ENCODE results near the gene F2RL2.
A peak's percentile ranks its signal among the peaks of the same experiment; 100 is the strongest.
"Not testable (repeated sequence)": the region's sequence is repeated elsewhere in the genome, so short reads cannot be mapped to it uniquely, and the experiment has no call there.

Gene F2RL2

DNA sequence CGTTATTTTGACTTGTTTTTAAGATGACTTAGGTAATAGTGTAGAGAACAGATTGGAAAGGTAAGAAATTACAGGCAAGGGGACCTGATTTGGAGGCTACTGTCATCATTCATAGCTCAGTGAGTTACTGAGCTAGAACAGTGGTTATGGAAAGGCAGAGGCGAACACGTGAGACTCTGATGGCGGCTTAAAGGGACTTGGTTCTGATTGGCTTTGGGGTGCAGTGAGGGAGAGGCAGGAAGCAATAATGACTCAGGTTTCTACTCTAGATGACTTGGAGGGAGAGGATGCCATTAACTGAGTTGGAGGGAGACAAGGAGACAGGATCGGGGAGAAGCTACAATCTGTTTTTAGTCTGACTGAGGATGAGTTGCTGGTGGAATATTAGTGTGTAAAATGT lies 3.0 kb downstream of the F2RL2 start:
- no peak for DNase-seq

DNA sequence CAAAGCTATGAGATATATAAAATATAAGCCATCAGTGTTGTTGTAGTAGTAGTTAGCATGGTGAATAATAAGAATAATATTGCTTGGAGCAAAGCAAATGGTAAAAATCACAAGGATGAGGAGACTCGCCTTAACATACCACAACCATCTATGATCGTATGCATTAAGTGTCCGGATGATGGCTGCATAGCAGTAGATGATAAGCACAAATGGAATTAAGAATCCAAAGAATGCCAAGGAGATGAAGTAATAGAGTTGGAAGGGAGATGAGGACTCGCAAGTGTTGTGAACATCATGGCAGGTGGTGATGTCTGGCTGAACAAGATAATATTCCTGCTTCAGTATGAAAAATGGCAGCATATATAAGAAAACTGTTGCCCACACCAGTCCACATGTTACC lies 5.5 kb downstream of the F2RL2 start:
- DNase-seq = no peak

DNA sequence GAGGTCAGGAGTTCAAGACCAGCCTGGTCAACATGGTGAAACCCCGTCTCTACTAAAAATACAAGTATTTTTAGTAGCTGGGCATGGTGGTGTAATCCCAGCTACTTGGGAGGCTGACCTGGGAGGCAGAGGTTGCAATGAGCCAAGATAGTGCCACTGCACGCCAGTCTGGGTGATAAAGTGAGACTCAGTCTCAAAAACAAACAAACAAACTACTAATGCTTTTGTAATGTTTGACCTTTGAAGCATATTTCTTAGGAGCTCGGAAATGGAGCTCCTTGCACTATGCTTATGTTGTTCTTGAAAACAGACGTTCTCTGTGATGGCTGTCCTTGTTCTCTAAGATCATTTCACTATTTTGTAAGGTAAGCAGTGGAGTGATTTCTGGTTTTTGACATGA lies 6.0 kb downstream of the F2RL2 start:
- no peak for DNase-seq

DNA sequence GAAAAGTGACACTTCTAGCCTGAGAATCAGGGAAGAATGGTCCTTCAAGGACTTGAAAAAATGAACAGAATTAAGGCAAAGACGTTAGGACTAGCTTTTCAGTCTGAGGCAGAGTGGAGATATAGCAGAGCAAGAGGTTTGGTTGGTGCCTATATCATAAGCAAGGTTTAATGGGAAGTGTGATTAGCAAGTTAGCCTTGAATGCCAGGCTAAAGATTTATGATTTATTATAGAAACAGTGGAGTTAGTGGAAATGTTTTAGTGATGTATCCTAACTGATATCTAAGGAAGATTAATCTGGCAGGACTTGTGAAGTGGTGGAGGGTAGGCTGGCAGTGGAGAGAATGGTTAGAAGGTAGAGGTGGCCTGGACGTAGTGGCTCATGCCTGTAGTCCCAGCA lies 7.0 kb downstream of the F2RL2 start:
- no peak for DNase-seq

DNA sequence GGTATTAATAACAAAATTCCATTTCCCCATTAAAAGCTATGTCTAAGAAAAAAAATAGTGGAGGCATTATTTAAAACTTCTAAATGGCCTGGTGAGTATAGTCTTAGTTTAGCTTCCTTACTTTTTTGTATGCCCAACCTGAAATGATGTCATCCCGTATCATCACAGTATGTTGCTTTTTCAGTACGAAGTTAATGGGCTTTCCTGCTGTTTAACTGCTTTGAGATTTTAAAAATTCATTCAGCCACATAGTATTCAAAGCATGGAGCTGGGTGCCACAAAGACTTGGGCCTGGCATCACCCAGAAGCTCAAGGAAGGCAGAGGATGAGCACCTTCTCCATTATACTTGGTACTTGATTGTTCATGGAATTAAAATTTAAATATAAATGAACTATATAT lies 7.4 kb downstream of the F2RL2 start:
- no peak for DNase-seq

DNA sequence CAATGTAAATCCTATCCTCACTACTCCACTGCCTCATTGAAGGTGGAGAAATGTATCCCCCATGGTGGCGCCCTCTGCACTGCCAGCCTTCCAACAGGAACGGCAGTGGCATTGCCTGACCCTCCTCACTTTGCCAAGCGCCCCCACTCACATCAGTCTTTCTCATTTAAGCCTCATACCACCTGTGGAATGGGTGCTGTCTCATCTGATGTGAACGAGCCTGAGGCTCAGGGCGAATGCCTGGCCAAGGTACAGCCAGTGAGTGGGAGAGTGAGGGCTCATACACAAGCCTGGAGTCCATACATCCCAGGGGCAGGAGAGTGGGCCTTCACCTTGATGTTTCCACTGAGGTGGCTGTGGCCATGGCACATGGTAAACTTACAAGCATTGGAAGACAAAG lies 10.3 kb downstream of the F2RL2 start:
- no peak for DNase-seq

DNA sequence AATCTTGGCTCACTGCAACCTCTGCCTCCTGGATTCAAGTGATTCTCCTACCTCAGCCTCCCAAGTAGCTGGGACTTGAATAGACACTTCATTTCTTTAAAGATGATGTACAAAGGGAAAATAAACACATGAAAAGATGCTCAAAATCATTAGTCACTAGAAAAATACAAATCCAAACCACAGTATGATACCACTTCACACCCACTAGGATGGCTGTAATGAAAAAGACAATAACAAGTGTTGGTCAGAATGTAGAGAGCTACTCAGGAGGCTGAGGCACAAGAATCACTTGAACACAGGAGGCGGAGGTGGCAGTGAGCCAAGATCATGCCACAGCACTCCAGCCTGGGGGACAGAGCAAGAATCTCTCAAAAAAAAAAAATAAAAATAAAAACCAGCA lies 13.0 kb downstream of the F2RL2 start:
- no peak for DNase-seq

DNA sequence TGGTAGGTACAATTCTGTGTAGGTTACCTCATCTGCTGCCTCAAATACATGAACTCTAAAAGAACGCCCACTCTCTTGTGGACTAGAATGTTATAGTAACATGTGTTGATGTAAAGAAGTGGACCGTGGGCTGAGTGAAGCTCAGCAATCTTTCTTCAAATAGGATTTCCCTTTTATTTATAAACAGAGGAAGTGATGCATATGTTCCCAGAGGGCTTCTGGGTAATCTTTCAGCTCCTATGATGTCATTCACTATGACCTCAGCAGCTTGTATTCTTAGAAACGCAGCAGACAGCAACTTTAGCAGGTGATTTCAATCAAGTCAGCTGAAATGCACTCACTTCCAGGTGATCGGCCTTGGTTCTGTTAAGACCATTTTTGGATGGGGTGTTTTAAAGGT lies 14.4 kb downstream of the F2RL2 start:
- no peak for DNase-seq

DNA sequence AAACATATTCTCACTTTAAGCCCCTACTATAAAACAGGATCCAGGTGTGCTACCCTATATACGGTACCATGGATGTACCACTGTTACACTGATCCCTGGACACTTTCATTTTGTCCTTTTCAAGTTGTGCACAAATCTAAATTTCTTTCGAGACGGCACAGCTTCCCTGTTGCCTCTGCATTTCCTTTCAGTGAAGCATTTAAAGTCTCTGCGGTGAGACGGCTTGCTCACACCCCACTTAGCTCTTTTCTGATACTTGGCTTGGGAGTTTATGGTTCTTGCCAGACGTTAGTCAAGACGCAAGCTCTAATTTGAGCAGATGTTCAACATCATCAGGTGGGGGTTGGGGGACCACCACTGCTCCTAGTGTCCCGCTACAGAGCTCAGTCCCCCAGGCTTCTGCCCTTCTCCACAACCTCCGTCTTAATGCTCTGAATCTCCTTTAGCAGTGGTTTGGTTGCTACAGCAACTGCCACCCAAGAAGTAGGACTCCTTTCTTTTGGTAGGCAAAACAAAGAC lies 15.8 kb downstream of the F2RL2 start:
- DNase-seq = no peak

DNA sequence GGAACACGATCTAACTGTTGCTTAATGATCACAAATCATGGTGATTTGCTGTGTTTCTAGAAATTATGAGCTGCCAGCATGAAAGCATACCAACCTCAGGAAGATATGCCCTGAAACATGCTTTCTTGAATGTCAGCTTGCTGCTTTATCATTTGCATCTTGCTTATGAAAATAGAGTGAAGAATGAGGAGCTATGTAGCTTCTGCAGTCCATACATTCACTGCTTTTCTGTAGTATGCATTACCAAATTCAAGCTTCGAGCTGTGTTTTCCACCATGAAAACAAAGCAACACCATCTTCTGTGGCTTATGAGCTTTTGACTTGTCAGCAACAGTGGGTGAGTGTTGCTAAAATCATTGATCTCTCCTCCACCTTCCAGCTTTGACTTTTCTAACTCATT lies 16.5 kb downstream of the F2RL2 start:
- DNase-seq = no peak

DNA sequence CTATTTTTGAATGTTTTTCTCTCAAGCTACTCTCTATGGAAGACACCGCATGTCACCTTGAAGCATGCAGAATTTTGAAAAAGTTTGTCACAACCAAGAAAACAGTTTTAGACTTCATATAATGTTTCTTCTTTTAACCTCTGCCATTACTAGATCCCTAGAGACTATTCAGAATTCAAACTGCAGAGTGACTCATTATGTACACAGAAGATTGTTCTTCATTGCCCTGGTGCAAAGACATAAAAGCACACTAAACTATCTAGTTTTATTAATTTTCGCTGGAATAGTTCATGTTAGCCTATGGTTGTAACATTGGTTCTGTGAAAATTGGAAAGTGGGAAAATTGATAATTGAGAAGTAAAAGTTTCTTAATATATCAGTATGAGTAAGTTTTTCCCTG lies 18.4 kb downstream of the F2RL2 start:
- DNase-seq = no peak

DNA sequence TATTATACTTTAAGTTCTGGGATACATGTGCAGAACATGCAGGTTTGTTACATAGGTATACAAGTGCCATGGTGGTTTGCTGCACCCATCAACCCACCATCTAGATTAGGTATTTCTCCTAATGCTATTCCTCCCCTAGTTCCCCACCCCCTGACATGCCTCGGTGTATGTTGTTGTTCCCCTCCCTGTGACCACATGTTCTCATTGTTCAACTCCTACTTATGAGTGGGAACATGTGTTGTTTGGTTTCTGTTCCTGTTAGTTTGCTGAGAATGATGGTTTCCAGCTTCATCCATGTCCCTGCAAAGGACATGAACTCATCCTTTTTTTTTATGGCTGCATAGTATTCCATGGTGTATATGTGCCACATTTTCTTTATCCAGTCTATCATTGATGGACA lies 19.2 kb downstream of the F2RL2 start:
- DNase-seq = not testable (repeated sequence)

DNA sequence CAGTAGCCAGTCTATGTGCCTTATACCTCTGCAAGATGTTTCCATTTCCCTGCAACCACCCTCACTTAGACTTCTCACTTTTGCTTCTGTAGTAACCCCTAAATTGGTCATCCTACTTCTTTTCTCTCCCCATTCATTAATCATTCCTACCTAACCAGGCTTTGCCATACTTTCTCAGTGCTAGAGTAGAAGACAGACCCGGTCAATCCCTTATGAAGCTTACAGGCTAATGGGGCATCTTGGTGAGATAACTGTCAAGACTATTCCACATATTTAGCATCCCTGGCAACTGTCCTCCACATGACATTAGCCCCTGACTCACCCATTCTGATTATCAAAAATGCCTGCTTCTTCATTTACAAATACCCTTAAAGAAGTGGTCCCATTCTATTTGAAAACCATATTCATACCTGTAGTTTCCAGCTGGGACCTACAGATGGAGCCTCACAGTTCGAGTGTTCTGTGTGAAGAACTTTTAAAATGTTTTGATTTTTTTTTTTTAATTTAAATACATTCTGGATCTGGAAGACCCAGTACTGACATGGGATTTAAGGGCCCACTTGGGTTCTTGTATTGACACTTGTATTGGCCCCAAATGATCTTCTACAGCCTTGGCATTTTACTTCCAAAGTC lies 21.0 kb downstream of the F2RL2 start:
- no peak for DNase-seq

DNA sequence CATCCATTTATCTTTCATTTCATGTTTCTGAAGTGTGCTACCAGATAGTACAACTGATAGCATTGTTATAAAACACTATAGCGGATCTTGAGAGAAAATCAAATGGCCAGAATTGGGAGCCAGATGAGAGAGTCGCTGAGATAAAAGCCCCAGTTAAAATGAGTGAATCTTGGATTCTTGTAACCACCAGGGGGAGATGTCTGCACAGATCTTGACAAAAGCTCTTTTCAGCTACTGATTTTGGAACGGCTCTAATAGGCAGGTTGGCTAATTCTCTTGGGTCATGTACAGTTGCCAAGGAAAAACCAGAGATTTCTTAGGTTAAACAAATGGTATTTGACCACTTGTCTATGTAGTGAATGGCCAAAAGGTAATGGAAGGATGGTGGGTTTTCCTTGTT lies 21.7 kb downstream of the F2RL2 start:
- peak; percentile 9 for DNase-seq

DNA sequence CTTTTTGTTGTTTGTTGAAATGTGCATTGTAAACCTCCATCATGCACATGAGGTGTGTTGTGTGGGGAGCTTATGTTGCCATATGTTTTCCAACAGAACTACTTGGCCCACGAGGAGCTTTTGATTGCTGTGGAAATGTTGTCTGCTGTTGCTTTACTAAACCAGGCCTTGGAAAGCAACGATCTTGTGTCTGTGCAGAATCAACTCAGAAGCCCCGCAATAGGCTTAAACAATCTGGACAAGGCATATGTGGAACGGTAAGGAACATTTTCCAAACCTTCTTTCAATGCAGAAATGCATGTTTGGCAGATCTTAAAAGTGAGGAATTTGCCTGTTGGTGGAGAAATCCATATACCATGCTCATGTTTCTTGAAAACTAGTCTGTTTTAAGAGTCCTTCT lies 22.5 kb downstream of the F2RL2 start:
- DNase-seq = no peak

DNA sequence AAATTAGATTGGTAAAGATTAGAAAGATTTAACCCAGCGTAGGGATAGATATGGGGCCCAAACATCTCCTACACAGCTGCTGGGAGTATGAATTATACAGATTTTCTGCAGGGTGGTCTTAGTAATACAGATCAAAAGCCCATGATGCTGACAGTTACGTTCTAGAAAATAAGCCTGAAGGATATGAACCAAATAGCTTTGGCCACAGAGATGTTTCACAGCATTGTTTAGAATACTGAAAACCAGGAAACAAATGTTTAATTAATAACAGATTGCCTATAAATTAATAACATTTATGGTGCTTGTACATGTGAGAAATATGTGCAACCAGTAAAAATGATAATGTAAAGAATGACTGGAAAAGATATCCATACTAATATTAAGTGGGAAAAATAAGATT lies 24.7 kb downstream of the F2RL2 start:
- no peak for DNase-seq

DNA sequence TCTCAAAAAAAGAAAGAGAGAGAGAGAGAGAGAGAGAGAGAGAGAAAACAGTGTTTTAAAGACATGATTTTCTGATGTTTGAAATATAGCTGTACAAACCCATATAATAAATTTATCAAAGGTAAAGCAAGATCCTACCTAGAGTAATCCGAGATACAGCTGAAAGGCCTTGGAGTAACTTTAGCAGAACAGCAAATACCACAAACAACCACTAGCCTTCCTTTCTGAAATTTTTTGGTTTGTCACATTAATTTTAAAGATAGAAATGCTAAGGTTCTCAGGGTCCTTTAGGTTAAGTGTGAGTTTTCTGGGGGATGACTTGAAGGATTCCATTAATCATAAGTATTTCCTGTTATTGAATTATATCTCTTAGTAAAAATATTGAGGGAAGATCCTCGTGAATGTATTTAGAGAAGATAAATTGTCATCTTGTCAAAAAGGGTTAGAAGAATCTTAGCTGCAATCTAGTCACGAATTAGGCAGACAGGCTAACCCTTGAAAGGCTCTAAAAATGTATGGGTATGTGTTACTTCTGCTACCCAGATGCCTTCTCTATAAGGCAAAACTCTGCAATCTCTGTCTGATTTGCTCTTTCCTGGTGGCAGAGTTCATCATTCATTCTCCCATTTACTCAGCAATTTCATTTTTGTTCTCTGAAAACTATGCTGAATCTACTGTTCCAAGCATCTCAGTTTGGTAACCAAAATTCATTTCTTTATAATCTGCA lies 27.3 kb downstream of the F2RL2 start:
- DNase-seq = no peak

DNA sequence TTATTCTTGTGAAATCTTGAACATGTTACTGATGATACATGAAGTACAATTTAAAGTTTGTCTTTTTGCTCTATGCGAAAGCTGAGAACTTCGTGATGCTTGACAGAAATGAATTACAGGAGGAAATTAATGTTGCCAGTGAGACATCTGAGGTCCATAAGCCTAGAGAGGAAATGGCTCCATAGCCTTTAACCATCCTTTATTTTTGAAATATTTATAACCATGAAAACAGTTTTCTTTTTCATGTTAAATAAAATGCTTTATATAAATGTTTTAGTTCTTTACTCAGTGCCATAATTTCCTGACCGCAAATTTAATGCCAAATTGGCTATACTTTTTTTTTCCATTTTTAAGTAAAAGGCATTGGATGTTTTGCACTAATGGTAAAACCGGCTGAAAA lies 29.1 kb downstream of the F2RL2 start:
- no peak for DNase-seq

DNA sequence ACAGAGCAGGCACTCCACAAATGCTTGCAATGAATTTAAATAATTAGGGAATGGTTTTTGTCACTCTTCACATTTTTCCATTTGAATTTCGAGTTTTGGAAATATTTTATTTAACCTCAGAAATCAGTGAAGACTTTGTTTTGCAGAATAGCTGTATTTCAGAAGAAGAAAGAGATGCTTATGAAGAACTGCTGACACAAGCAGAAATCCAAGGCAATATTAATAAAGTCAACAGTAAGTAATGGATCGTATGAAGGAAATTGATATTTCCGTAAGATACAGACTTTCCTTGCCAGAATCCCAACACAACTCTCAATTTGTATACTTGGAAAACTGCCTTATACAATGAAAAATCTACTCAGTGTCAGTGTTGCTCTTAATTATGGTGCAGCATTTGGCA lies 30.5 kb downstream of the F2RL2 start:
- DNase-seq = no peak

DNA sequence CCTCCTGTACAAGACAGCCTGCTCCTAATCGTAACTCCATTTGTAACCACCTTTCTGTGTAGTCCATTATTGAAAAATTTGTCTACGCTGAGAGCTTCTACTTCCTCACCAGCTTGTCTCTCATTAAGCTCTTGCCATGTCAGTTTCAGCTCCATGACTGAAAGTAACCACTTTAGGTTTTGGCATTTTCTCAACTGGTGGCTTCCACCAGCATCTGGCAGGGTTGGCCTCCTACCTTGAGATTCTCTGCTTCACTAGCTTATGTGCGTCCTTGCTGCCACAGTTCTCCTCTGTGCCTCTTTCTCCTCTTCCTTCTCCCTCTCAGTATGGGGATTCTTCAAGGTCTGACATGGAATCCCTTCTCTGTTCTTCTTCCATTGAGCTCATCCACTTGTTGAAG lies 31.8 kb downstream of the F2RL2 start:
- DNase-seq = no peak

DNA sequence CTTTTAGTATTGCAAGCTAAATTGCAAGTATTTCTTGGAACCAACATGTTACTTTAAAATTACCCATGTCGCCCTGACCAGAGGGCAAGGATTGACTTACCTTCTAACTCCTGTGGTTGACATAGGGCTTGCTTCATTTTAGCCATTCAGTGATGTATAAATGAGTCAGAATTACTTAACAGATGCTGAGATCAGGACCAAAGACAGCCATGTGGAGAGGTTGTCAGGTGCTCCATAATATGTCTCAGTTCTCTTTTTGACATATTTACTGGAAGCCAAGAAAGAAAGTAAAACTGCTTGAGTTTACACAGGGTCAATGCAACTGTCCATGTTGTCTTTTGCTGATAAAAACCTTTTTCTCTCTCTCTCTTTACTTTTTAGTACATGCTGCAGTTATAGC lies 33.2 kb downstream of the F2RL2 start:
- DNase-seq = no peak

DNA sequence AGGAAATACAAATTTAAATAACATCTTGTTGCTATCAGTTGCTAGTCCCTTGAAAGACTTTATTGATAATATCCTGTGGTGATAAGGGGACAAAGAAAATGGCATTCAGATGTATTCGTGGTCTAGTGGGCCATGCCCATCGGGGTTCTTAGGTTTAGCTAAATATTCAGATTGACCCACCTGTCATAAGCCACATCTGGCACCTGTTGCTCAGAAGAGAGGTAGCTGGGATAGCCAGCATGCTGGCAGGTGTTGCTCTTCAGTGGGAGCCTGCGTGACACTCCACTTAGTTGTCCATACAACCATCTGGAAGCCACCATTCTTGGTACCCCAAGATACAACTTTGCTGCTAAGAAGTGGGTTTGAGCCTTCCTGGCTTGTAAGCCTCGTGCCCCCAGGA lies 36.7 kb downstream of the F2RL2 start:
- DNase-seq = no peak

DNA sequence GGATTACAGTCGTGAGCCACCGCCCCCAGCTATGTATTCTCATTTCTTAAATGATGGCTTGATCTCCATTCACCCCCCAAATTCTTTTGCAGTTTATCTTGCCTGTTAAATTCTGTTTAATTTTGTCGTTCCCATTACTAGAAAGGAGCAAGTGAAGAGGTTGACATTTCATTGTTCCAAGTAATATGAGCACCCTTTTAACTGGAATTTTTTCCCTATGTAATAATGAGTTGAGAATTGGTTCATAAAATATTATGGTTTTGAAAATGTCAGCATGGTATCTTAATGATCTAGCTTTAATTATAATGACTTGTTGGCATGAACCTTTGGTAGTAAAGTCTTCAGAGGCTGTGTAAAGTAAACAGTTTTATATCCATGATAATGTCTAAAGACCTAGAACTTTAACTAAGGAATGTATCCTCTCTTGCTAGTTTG lies 37.4 kb downstream of the F2RL2 start:
- DNase-seq = no peak

DNA sequence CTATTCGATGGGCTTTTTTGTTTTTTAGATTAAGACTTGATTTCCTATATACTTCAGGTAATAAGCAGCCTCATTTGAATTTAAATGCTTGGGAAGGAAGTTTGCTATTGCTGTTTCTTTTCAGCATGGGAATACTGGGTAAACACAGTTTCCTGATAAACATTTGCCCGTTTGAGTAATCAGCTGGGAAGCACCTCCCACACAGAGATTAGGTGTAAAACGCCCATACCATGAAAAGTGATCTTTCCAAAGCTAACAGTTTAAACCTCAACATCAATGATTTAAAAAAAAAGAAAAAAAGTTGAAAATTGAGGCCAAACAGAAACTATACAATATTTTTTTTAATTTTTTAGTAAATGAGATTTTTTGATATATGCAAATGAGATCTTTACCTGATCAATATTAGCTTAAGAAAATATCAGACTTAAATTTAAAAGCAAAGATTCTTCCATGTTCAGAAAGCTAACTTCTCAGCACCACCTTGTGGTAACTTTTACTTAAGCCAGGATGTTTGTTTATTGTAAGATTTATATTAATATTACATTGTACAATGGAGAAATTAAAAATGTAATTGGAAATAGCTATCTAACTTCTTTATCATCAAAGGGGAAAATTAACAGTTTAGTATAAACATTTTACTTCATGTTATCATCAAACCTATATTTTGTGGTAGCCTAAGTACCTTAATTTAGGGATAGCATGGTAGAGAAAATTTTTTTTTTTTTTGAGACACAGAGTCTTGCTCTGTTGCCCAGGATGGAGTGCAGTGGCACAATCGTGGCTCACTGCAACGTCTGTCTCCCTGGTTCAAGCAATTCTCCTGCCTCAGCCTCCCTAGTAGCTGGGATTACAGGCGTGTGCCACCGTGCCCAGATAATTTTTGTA lies 39.8 kb downstream of the F2RL2 start:
- no peak for DNase-seq

Data from NCI-H146 (cell line).